GM12873 (cell line): ENCODE measurements around the gene MRPL3.

ENCODE experiments used
- CTCF ChIP-seq: IDR thresholded peaks from 2 replicates; pipeline ENCODE4 v1.5.1; 2012; ENCODE audit warnings: low read depth, mild to moderate bottlenecking, moderate library complexity, low read length, control low read depth; ENCODE audit not compliant: insufficient read depth; ENCODE audit errors: missing control alignments

Gene MRPL3

DNA sequence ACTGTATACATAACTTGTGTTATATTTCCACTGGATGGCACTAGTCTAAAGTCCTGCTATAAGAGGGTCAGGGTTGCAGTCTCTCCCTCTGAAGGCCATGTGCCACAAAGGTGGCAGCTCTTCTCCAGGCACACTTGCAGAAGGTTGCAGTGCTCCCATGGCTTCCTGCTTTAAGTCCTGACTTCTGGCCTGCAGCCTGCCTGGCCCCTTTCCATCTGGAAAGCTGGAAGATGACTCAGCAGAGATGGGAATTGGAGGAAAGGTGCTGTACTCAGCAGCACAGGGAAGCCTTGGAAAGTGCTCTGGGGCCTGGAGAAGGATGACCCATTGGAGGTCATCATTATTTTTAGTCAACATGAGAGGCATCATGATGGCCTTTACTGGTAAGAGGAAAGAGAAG, 40.9 kb upstream of the MRPL3 start:
- no peak for TF ChIP-seq CTCF

GRCh38 chr3:131541288-131541687, 38.5 kb upstream of the MRPL3 start:
- TF ChIP-seq CTCF = no peak

DNA sequence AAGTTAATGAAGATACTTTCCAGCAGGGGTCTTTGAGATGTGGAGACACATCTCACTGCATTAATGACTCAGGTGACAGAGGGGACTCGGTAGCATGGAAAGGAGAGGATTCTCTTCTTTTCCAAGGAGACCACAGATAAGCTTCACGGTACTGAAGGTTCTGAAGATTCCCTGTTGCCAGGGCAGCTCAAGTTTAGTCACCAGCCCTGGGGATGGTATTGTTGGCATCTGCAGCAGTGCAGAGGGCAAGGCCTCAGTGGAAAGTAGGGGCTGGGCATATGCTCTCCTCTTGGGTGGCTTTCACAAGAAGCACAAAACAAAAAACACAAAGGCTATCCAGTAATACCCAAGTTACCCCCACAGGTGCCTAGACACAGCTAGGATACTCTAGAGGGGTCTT, 38.0 kb upstream of the MRPL3 start:
- TF ChIP-seq CTCF = no peak

DNA sequence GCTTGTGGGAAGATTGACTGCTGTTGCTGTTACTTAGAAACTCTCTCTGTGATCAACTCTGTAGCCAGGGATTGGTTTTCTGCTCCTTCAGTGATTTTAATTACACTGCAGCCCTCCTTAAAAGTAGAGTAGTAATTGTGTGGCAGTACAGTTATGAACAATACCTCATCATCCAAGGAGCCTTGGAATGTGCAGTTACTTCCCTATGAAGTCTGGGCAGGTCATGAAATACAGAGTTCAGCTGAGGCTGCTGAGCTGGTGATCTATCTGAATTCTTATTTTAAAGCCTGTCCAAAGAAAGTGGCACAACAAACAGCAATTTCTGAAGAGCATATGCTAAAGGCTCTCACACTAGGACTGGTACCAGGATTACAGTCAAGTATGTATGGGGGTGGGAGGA, 37.4 kb upstream of the MRPL3 start:
- TF ChIP-seq CTCF = no peak

DNA sequence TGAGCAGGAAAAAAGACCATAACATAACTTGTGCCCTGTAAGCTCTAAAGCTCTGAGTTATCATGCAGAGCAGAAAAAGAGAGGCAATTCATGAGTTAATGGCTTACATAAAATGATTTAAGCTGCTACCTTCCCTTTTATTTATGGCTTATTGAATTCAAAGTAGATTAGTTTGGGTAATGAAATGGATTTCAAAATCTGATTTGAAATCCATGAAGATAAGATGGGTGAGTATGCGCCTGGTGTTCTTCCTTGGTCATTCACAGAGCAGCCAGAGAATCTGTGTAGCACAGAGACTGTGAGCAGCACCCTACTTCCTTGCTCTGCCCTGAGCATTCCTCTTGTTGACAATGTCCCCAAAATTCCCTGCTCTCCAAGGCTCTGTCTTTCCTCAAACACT, 36.2 kb upstream of the MRPL3 start:
- TF ChIP-seq CTCF = no peak

GRCh38 chr3:131537531-131537930, 34.8 kb upstream of the MRPL3 start:
- TF ChIP-seq CTCF = no peak

DNA sequence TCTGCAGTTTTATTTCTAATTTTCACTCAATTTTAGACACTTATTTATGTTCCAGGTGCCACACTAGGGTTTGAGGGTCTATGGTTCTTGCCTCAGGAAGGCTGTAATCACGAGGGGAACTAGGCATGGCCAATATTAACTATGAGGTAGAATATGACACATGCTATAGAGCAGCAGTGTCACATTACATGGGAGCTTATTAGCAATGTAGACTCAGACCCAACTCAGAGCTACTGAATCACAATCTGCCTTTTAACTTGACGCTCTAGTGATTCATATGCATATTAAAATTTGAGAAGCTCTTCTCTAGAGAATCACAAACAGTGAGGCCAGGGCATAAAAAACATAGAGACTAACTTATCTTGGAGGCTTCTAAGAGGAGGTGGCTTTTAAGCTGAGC, 32.8 kb upstream of the MRPL3 start:
- TF ChIP-seq CTCF = no peak

GRCh38 chr3:131535131-131535530, 32.4 kb upstream of the MRPL3 start:
- no peak for TF ChIP-seq CTCF
